Right lobe of liver (tissue), 4 donors: ENCODE data around the gene ABCG4.

Source experiments
- CTCF ChIP-seq, 4 donors: fragments of 200-600 bp in 3 of 4; fragments of 450-650 bp in 1 of 4; IDR thresholded peaks; one replicate each; pipeline versions ENCODE4 v1.5.1 to v1.8.0; 2016 to 2022; ENCODE audit warnings: antibody characterized with exemption in 4 of 4, mild to moderate bottlenecking in 2 of 4
- POLR2A ChIP-seq: fragments of 450-650 bp; IDR thresholded peaks from one replicate; pipeline ENCODE4 v1.6.1; 2017; ENCODE audit warnings: antibody characterized with exemption, mild to moderate bottlenecking
- donor health status: DM: no; HTN: no; CAD: no.
- donor health status: DM: no; HTN: no; CAD: no.
- donor health status: DM: no; HTN: yes; CAD: no.

GRCh38 chr11:119134389-119134978 is 14.4 kb upstream of the ABCG4 start:
- TF ChIP-seq CTCF (IDR thresholded peaks at IDR 0.05) (peak in 3 of 4 donors; percentile 41 to 49 (median 41)), POLR2A (no peak)
